ENCODE results near the gene CPA1. TPM values are rescaled to one million over a fixed set of nuclear protein-coding genes. Genes with fewer than 3 reads are reported as not detected.

CPA1 gene
- total and polyA plus RNA-seq, 10 of the 15 experiments (the other 5 are each of a cell fraction or from before 2014, with no cell fraction given): 8.0 TPM; not detected in 9

GRCh38 chr7:130413201-130413600 lies 32.9 kb downstream of the CPA1 start:
- DNase-seq (ENCODE audit: low read depth, low spot score) (no peak), FAIRE-seq (no peak), ATAC-seq (no peak)
- intact Hi-C loops (cut with micrococcal nuclease; ENCODE audit: unreplicated experiment) (no loop called here), in situ Hi-C loops (cut with MboI) (no loop called here)
- Histone ChIP-seq H3K79me2 (ENCODE audit: control insufficient read depth, insufficient read depth, low read length) (no peaks in the 10 kb centered on the region), H3K9me3 (replicated peaks; ENCODE audit: control insufficient read depth, insufficient read depth, low read length) (no peaks in the 10 kb centered on the region), H3K4me1 (ENCODE audit: control insufficient read depth, insufficient read depth, low read length) (no peaks in the 10 kb centered on the region), H3K27ac (ENCODE audit: control insufficient read depth, insufficient read depth) (no peak overlapping the region), H4K20me1 (ENCODE audit: control insufficient read depth, insufficient read depth) (no peaks in the 10 kb centered on the region), H3K4me3 (no peak overlapping the region), H3K36me3 (ENCODE audit: control insufficient read depth in 2 of 2, insufficient read depth in 2 of 2, low read length in 1 of 2) (peaks cover 0 to 5% of the 10 kb centered on the region in 2 experiments; a peak in 2 of 4 replicates), H3K9ac (ENCODE audit: control insufficient read depth, insufficient read depth, low read length) (no peak overlapping the region), H3K4me2 (ENCODE audit: control insufficient read depth, insufficient read depth) (no peak overlapping the region), H2AFZ (ENCODE audit: control insufficient read depth, low read depth, low read length) (no peak overlapping the region), H3K27me3 (replicated peaks in 1 of 2; ENCODE audit: control insufficient read depth in 2 of 2, insufficient read depth in 2 of 2, low read length in 1 of 2) (no peaks in the 10 kb centered on the region)
- CTCF ChIA-PET: interaction anchor here (0.8 to 1.2 kb wide), 2 partner anchors 9 to 51 kb away, joined by 3 read pairs; no protein-coding TSS in a partner anchor
- SMC1A ChIA-PET (ENCODE audit: uncharacterized antibody, unreplicated experiment): interaction anchor here (1.2 to 1.4 kb wide), 2 partner anchors 9 to 14 kb away, joined by 3 to 5 read pairs; no protein-coding TSS in a partner anchor
- RAD21 ChIA-PET (ENCODE audit: unreplicated experiment): no interaction called here
- BruUV-seq (replicated peaks): no TSS peak
- WGBS (ENCODE audit: insufficient coverage, insufficient replicate concordance, low lambda C conversion rate, missing lambda C conversion rate): 97% methylated on average over 4 of the region's 4 CpGs
- POLR2A ChIA-PET: interaction anchor here (0.5 kb wide), 1 partner anchor 378 kb away, joined by 8 read pairs; no protein-coding TSS in a partner anchor
- no peak for TF ChIP-seq HCFC1 (IDR thresholded peaks at IDR 0.05; ENCODE audit: low read length)
- no peak for TF ChIP-seq ETV6 (conservative IDR thresholded peaks at IDR 0.05 in 1 of 2, IDR thresholded peaks at IDR 0.05 in 1 of 2; ENCODE audit: borderline replicate concordance in 1 of 2, low read depth in 1 of 2)
- no peak for TF ChIP-seq SKIL (IDR thresholded peaks at IDR 0.05; ENCODE audit: low read depth, poor library complexity, severe bottlenecking)
- TF ChIP-seq ATF2 (IDR thresholded peaks at IDR 0.05; ENCODE audit: low read length): no peak
- TF ChIP-seq SREBF2 (IDR thresholded peaks at IDR 0.05; ENCODE audit: low read length): no peak
- no peak for TF ChIP-seq BHLHE40 (IDR thresholded peaks at IDR 0.05; ENCODE audit: borderline replicate concordance in 1 of 2, low read depth in 2 of 2, low read length in 1 of 2)
